Fibroblast of villous mesenchyme (primary cell): ENCODE data around the gene ADRA2A. TPM values are rescaled to one million over a fixed set of nuclear protein-coding genes. Genes with fewer than 3 reads are reported as not detected.
A peak's percentile ranks its signal among the peaks of the same experiment; 100 is the strongest.

Experiments used
- DNase-seq: peaks from one replicate; pipeline ENCODE4 v3.0.0-alpha.2; 2010; ENCODE audit warnings: low read depth
- H3K4me3 ChIP-seq: 2 replicates; pipeline ENCODE4 v1.5.1; 2011; ENCODE audit warnings: low read depth, mild to moderate bottlenecking, low read length
- total RNA-seq: library from RNA; depleted of rRNA; stranded (reverse); fragments of >200 nt; gene quantifications from 2 replicates; pipeline ENCODE4 v1.2.3, GENCODE V29; 2012
- TF ChIP-seq, protein P1 (sequence below): IDR thresholded peaks from 2 replicates; pipeline ENCODE4 v1.5.1; 2012; ENCODE audit warnings: low read depth, mild to moderate bottlenecking, low read length; ENCODE audit not compliant: insufficient read depth

Gene ADRA2A
- total RNA-seq, 1 donor: 3.0 TPM

GRCh38 chr10:111057006-111057405, 19.8 kb upstream of the ADRA2A start:
- TF ChIP-seq, protein P1, sequence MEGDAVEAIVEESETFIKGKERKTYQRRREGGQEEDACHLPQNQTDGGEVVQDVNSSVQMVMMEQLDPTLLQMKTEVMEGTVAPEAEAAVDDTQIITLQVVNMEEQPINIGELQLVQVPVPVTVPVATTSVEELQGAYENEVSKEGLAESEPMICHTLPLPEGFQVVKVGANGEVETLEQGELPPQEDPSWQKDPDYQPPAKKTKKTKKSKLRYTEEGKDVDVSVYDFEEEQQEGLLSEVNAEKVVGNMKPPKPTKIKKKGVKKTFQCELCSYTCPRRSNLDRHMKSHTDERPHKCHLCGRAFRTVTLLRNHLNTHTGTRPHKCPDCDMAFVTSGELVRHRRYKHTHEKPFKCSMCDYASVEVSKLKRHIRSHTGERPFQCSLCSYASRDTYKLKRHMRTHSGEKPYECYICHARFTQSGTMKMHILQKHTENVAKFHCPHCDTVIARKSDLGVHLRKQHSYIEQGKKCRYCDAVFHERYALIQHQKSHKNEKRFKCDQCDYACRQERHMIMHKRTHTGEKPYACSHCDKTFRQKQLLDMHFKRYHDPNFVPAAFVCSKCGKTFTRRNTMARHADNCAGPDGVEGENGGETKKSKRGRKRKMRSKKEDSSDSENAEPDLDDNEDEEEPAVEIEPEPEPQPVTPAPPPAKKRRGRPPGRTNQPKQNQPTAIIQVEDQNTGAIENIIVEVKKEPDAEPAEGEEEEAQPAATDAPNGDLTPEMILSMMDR: no peak
- no peak for DNase-seq
- H3K4me3 ChIP-seq: no peak overlapping the region

GRCh38 chr10:111063471-111063870, 13.4 kb upstream of the ADRA2A start:
- DNase-seq: no peak
- no peak overlapping the region for H3K4me3 ChIP-seq
- TF ChIP-seq, protein P1: no peak

GRCh38 chr10:111072232-111072631, 4.6 kb upstream of the ADRA2A start:
- H3K4me3 ChIP-seq: no peak overlapping the region
- TF ChIP-seq, protein P1: no peak
- no peak for DNase-seq

- TF ChIP-seq, protein P1: no peak
- peak overlapping the region; percentile 53 for H3K4me3 ChIP-seq
- no peak for DNase-seq
These were observed 1.1 kb upstream of the ADRA2A start for GRCh38 chr10:111075577-111076185.

GRCh38 chr10:111076191-111076681, 593 bp upstream of the ADRA2A start:
- TF ChIP-seq, protein P1: peak; percentile 67
- H3K4me3 ChIP-seq: peak overlapping the region; percentile 53
- peak; percentile 36 for DNase-seq

GRCh38 chr10:111077479-111077784, 603 bp downstream of the ADRA2A start:
- H3K4me3 ChIP-seq: peak overlapping the region; percentile 53
- DNase-seq: no peak

More at GRCh38 chr10:111077479-111077784, 603 bp downstream of the ADRA2A start:
- TF ChIP-seq, protein P1: no peak
